HEK293 (cell line): ENCODE measurements around the gene UBA3.

Source experiments
- CTCF ChIA-PET: fragments of 350-600 bp; formaldehyde crosslinking; extraction: SDS; loops from one replicate; lab custom pipeline; 2021; ENCODE audit warnings: antibody characterized with exemption; lab: Yijun Ruan, JAX
- POLR2A ChIA-PET: fragments of 300-600 bp; formaldehyde crosslinking; extraction: SDS; loops from one replicate; lab custom pipeline; 2020; ENCODE audit warnings: antibody characterized with exemption, inconsistent platforms; lab: Yijun Ruan, JAX
- H3K27ac ChIP-seq: fragments of 200-500 bp; sonication (Bioruptor generic); 2 replicates; pipeline ENCODE4 v1.5.1; 2014; ENCODE audit warnings: low read depth, low read length, control low read depth, inconsistent platforms; ENCODE audit errors: extremely low read depth
- H3K36me3 ChIP-seq, 2 experiments: fragments of 200-500 bp in 1 of 2; sonication (Bioruptor generic) in 1 of 2; 1 replicate in 1 of 2; 2 replicates in 1 of 2; pipeline ENCODE4 v1.5.1; 2014 to 2017; ENCODE audit warnings: inconsistent platforms in 2 of 2, low read length in 2 of 2; ENCODE audit not compliant: control insufficient read depth in 2 of 2, insufficient read depth in 1 of 2
- H3K4me1 ChIP-seq: fragments of 200-500 bp; sonication (Bioruptor generic); 2 replicates; pipeline ENCODE4 v1.5.1; 2014; ENCODE audit warnings: mild to moderate bottlenecking, low read length, inconsistent platforms; ENCODE audit not compliant: control insufficient read depth, insufficient read depth
- H3K4me3 ChIP-seq: 2 replicates; pipeline ENCODE4 v1.5.1; 2011; ENCODE audit warnings: low read depth, mild to moderate bottlenecking, control low read depth, low read length, moderate library complexity
- H3K9me3 ChIP-seq: fragments of 200-500 bp; sonication (Bioruptor generic); 2 replicates; pipeline ENCODE4 v1.5.1; 2014; ENCODE audit warnings: low read depth, low read length, inconsistent platforms; ENCODE audit not compliant: control insufficient read depth, insufficient read depth
- GFI1B ChIP-seq: fragments of 450-650 bp; formaldehyde crosslinking; IDR thresholded peaks from 2 replicates; pipeline ENCODE4 v1.5.1; 2016; ENCODE audit warnings: missing biosample characterization, missing genetic modification characterization
- KLF9 ChIP-seq: fragments of 450-650 bp; formaldehyde crosslinking; IDR thresholded peaks from 2 replicates; pipeline ENCODE4 v1.5.1; 2016; ENCODE audit warnings: missing biosample characterization, missing genetic modification characterization, low read depth
- MYNN ChIP-seq: fragments of 450-650 bp; formaldehyde crosslinking; IDR thresholded peaks from 2 replicates; pipeline ENCODE4 v1.5.1; 2016; ENCODE audit warnings: missing biosample characterization, missing genetic modification characterization, borderline replicate concordance
- SCRT2 ChIP-seq: fragments of 450-650 bp; formaldehyde crosslinking; IDR thresholded peaks from 2 replicates; pipeline ENCODE4 v1.5.1; 2016; ENCODE audit warnings: missing biosample characterization, missing genetic modification characterization
- ZBTB20 ChIP-seq: fragments of 450-650 bp; formaldehyde crosslinking; IDR thresholded peaks from 2 replicates; pipeline ENCODE4 v1.5.1; 2016; ENCODE audit warnings: missing biosample characterization, missing genetic modification characterization
- ZNF155 ChIP-seq: fragments of 450-650 bp; formaldehyde crosslinking; IDR thresholded peaks from 2 replicates; pipeline ENCODE4 v1.5.1; 2016; ENCODE audit warnings: missing biosample characterization, missing genetic modification characterization
- ZNF292 ChIP-seq: fragments of 450-650 bp; formaldehyde crosslinking; IDR thresholded peaks from 2 replicates; pipeline ENCODE4 v1.5.1; 2016; ENCODE audit warnings: low read depth, missing biosample characterization, missing genetic modification characterization, borderline replicate concordance
- ZNF350 ChIP-seq: fragments of 450-650 bp; formaldehyde crosslinking; IDR thresholded peaks from 2 replicates; pipeline ENCODE4 v1.5.0; 2017; ENCODE audit warnings: missing biosample characterization, mild to moderate bottlenecking, missing genetic modification characterization
- ZNF37A ChIP-seq: fragments of 450-650 bp; IDR thresholded peaks from 2 replicates; pipeline ENCODE4 v1.5.1; 2018; ENCODE audit warnings: missing biosample characterization, missing genetic modification characterization
- ZNF473 ChIP-seq: fragments of 450-650 bp; formaldehyde crosslinking; IDR thresholded peaks from 2 replicates; pipeline ENCODE4 v1.5.1; 2017; ENCODE audit warnings: missing biosample characterization, missing genetic modification characterization
- ZNF548 ChIP-seq: fragments of 450-650 bp; formaldehyde crosslinking; IDR thresholded peaks from 2 replicates; pipeline ENCODE4 v1.5.1; 2016; ENCODE audit warnings: missing biosample characterization, missing genetic modification characterization
- ZNF560 ChIP-seq: fragments of 450-650 bp; formaldehyde crosslinking; IDR thresholded peaks from 2 replicates; pipeline ENCODE4 v1.5.1; 2017; ENCODE audit warnings: missing biosample characterization, missing genetic modification characterization, borderline replicate concordance
- ZNF596 ChIP-seq: fragments of 450-650 bp; IDR thresholded peaks from 2 replicates; pipeline ENCODE4 v1.5.0; 2018; ENCODE audit warnings: missing biosample characterization, mild to moderate bottlenecking, missing genetic modification characterization, moderate library complexity
- ZNF626 ChIP-seq: fragments of 450-650 bp; sonication (Bioruptor Pico); formaldehyde crosslinking; IDR thresholded peaks from 2 replicates; pipeline ENCODE4 v1.5.1; 2018; ENCODE audit warnings: missing biosample characterization, missing genetic modification characterization, inconsistent platforms
- ZNF664 ChIP-seq: fragments of 450-650 bp; formaldehyde crosslinking; IDR thresholded peaks from 2 replicates; pipeline ENCODE4 v1.5.1; 2016; ENCODE audit warnings: missing biosample characterization, missing genetic modification characterization
- TF ChIP-seq, protein P1 (sequence below): sonication (generic); formaldehyde crosslinking; IDR thresholded peaks from 2 replicates; pipeline ENCODE4 v1.8.1; 2022; ENCODE audit warnings: mild to moderate bottlenecking, moderate library complexity, missing genetic modification reagents
- TF ChIP-seq, protein P2 (sequence below): fragments of 450-650 bp; formaldehyde crosslinking; IDR thresholded peaks from 2 replicates; pipeline ENCODE4 v1.5.0; 2017; ENCODE audit warnings: missing biosample characterization, missing genetic modification characterization, borderline replicate concordance
- TF ChIP-seq, protein P3 (sequence below): fragments of 450-650 bp; formaldehyde crosslinking; IDR thresholded peaks from 2 replicates; pipeline ENCODE4 v1.5.1; 2016; ENCODE audit warnings: missing biosample characterization, missing genetic modification characterization

UBA3 gene

DNA sequence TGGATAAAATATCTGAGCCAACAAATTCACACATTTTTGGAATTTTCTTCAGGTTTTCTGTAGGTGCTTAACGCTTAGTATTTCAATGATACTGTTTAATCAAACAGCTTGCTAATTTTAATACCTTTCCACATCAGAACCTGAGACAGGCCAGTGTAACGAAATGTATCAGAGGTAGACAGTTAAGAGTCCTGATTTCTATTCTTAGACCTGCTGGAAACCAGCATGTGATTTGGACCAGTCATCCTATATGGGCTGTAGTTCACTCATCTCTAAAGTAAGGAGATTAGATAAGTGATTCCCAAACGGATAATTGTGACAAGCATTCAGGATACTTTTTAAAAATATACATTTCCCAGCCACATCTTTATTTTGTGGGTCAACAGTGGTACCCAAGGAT is 23.0 kb upstream of the UBA3 start:
- Histone ChIP-seq H3K27ac (no peak overlapping the region), H3K4me1 (no peaks in the 10 kb centered on the region), H3K9me3 (no peaks in the 10 kb centered on the region), H3K4me3 (no peak overlapping the region), H3K36me3 (peaks cover 0 to 45% of the 10 kb centered on the region in 2 experiments; a peak in 2 of 3 replicates)
- ChIA-PET POLR2A (no interaction called here), CTCF (no interaction called here)
- TF ChIP-seq, protein P1, sequence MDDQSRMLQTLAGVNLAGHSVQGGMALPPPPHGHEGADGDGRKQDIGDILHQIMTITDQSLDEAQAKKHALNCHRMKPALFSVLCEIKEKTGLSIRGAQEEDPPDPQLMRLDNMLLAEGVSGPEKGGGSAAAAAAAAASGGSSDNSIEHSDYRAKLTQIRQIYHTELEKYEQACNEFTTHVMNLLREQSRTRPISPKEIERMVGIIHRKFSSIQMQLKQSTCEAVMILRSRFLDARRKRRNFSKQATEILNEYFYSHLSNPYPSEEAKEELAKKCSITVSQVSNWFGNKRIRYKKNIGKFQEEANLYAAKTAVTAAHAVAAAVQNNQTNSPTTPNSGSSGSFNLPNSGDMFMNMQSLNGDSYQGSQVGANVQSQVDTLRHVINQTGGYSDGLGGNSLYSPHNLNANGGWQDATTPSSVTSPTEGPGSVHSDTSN (CRISPR knock-in tag), result no peak
- no peak for TF ChIP-seq KLF9
- no peak for TF ChIP-seq ZBTB20
- TF ChIP-seq, protein P2, sequence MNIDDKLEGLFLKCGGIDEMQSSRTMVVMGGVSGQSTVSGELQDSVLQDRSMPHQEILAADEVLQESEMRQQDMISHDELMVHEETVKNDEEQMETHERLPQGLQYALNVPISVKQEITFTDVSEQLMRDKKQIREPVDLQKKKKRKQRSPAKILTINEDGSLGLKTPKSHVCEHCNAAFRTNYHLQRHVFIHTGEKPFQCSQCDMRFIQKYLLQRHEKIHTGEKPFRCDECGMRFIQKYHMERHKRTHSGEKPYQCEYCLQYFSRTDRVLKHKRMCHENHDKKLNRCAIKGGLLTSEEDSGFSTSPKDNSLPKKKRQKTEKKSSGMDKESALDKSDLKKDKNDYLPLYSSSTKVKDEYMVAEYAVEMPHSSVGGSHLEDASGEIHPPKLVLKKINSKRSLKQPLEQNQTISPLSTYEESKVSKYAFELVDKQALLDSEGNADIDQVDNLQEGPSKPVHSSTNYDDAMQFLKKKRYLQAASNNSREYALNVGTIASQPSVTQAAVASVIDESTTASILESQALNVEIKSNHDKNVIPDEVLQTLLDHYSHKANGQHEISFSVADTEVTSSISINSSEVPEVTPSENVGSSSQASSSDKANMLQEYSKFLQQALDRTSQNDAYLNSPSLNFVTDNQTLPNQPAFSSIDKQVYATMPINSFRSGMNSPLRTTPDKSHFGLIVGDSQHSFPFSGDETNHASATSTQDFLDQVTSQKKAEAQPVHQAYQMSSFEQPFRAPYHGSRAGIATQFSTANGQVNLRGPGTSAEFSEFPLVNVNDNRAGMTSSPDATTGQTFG (tag by site-specific recombination), result no peak
- TF ChIP-seq GFI1B (tag by site-specific recombination), result no peak
- TF ChIP-seq ZNF596, result no peak
- no peak for TF ChIP-seq ZNF560 (tag by site-specific recombination)
- TF ChIP-seq, protein P3, sequence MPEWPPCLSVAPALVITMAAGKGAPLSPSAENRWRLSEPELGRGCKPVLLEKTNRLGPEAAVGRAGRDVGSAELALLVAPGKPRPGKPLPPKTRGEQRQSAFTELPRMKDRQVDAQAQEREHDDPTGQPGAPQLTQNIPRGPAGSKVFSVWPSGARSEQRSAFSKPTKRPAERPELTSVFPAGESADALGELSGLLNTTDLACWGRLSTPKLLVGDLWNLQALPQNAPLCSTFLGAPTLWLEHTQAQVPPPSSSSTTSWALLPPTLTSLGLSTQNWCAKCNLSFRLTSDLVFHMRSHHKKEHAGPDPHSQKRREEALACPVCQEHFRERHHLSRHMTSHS (tag by site-specific recombination), result no peak
- no peak for TF ChIP-seq ZNF155 (tag by site-specific recombination)

GRCh38 chr3:69102384-69102783 is 22.2 kb upstream of the UBA3 start:
- Histone ChIP-seq H3K4me3 (no peak overlapping the region), H3K4me1 (no peaks in the 10 kb centered on the region), H3K27ac (no peak overlapping the region), H3K36me3 (peaks cover 0 to 45% of the 10 kb centered on the region in 2 experiments; a peak in 2 of 3 replicates), H3K9me3 (no peaks in the 10 kb centered on the region)
- CTCF ChIA-PET, result interaction anchor here (1.5 kb wide), 1 partner anchor 19 kb away, joined by 4 read pairs; no protein-coding TSS in a partner anchor
- POLR2A ChIA-PET, result no interaction called here
- TF ChIP-seq ZNF626 (tag by site-specific recombination) (no peak), ZNF37A (tag by site-specific recombination) (no peak), ZNF664 (tag by site-specific recombination) (no peak)

DNA sequence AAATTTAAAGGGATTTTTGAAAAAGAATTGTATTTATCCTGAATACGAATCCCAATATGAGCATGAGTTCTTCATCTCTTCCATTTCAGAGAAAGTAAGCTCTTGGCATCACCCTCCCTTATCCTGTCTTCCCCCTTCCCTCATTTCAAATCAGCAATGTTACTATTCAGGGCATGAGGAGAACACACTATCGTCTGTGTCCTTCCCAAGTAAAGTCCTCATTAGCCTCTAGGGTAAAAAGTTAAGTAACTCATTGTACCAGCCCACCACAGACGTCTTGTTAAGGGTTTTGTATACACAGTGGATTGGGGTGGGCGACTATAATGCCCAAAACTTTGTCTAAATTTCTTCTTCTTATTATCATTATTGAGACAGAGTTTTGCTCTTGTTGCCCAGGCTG is 19.4 kb upstream of the UBA3 start:
- H3K4me1 ChIP-seq, result no peaks in the 10 kb centered on the region
- no peak overlapping the region for H3K4me3 ChIP-seq
- H3K9me3 ChIP-seq, result no peaks in the 10 kb centered on the region
- TF ChIP-seq ZNF548 (tag by site-specific recombination), result no peak
- no peak for TF ChIP-seq ZNF350
- TF ChIP-seq ZNF292 (tag by site-specific recombination), result no peak
- TF ChIP-seq SCRT2 (tag by site-specific recombination), result no peak
- TF ChIP-seq MYNN, result no peak
- TF ChIP-seq ZNF473 (tag by site-specific recombination), result no peak
- TF ChIP-seq, all 188 proteins: peak for 0
- Histone ChIP-seq H3K27ac (no peak overlapping the region), H3K36me3 (peaks cover 0 to 44% of the 10 kb centered on the region in 2 experiments; a peak in 2 of 3 replicates)
- ChIA-PET POLR2A (interaction anchor here (1.0 kb wide), 1 partner anchor 14 kb away, joined by 3 read pairs; no protein-coding TSS in a partner anchor), CTCF (interaction anchor here (2.1 kb wide), 1 partner anchor 21 kb away, joined by 5 read pairs; no protein-coding TSS in a partner anchor)
